Measurements from ENCODE around the gene GRIK3. TPM values are rescaled to one million over a fixed set of nuclear protein-coding genes. Genes with fewer than 3 reads are reported as not detected.

The GRIK3 gene
- total and polyA plus RNA-seq, 2 of the 8 experiments (the other 6 are each of a cell fraction or from before 2014, with no cell fraction given) = 2.1 to 3.4 TPM

DNA sequence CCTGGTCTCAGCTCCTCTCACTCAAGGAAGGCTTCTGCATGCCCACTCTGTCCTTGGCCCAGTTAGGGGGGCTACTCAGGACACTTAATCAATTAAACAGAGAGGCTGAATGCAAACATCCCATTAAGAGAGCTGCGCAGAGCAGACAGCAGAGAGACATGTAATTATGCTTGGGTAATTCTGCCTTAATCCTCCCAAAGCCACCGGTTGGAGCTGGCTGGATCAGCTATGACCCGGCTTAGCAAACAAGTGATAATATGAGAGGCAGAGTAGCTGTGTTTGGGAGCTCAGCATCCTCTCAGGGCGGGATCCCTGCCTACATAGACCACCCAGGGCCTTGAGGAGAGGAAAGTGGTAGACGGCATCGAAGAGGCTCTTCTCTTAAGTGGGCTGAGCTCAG is 183.2 kb downstream of the GRIK3 start:
- H4K8ac ChIP-seq (ENCODE audit: extremely low read depth, insufficient read depth, low read length) = peak overlapping the region; percentile 4; the same call in 1 of the 2 replicates
- H3K4me1 ChIP-seq (replicated peaks in 1 of 4; ENCODE audit: control insufficient read depth in 3 of 4, insufficient read depth in 4 of 4, low read length in 3 of 4) = peaks cover 12 to 25% (median 20%) of the 10 kb centered on the region in 4 experiments
- H3K27ac ChIP-seq (ENCODE audit: low read depth, low read length) = no peak overlapping the region
- H3K36me3 ChIP-seq (ENCODE audit: control insufficient read depth in 2 of 4, insufficient read depth in 4 of 4, low read length in 3 of 4) = no peaks in the 10 kb centered on the region
- POLR2A ChIA-PET (ENCODE audit: partially characterized antibody) = interaction anchor here (0.6 to 1.5 kb wide), 3 partner anchors 10 to 624 kb away, joined by 3 read pairs; partner anchors contain the start of gene ZC3H12A
- no peak overlapping the region for H4K91ac ChIP-seq (replicated peaks; ENCODE audit: insufficient read length, low read length)
- H3K4me3 ChIP-seq (ENCODE audit: extremely low read depth in 1 of 4, insufficient read depth in 2 of 4, low read depth in 3 of 4, low read length in 4 of 4) = no peak overlapping the region
- no peak overlapping the region for H2BK12ac ChIP-seq (ENCODE audit: low read depth, low read length)
- H3K56ac ChIP-seq (replicated peaks; ENCODE audit: insufficient read length, low read depth, low read length) = no peak overlapping the region
- no peak overlapping the region for H3K4ac ChIP-seq (replicated peaks; ENCODE audit: insufficient read length, low read depth, low read length)
- CTCF ChIA-PET (ENCODE audit: partially characterized antibody) = interaction anchor here (1.2 to 15.3 kb wide), 5 partner anchors 10 to 88 kb away, joined by 3 to 211 read pairs (median 4); no protein-coding TSS in a partner anchor
- H3K79me1 ChIP-seq (ENCODE audit: low read depth, low read length) = no peaks in the 10 kb centered on the region
- H3K79me2 ChIP-seq (ENCODE audit: control insufficient read depth in 1 of 2, insufficient read depth in 2 of 2, low read length in 2 of 2) = no peaks in the 10 kb centered on the region
- H2BK15ac ChIP-seq (ENCODE audit: low read length) = no peak overlapping the region
- H3K9me3 ChIP-seq (ENCODE audit: insufficient read depth in 2 of 2, low read depth in 1 of 2, low read length in 1 of 2) = no peaks in the 10 kb centered on the region
- TF ChIP-seq EZH2 (IDR thresholded peaks at IDR 0.05; ENCODE audit: low read depth, low read length, severe bottlenecking) (no peak), SAP30 (IDR thresholded peaks at IDR 0.05; ENCODE audit: insufficient read depth, insufficient replicate concordance, low read length) (no peak), CBX8 (IDR thresholded peaks at IDR 0.05; ENCODE audit: borderline replicate concordance, low read depth, low read length) (no peak), HDAC6 (IDR thresholded peaks at IDR 0.05; ENCODE audit: low read depth, low read length) (no peak), TEAD4 (IDR thresholded peaks at IDR 0.05; ENCODE audit: low read depth, low read length) (no peak)
- no peak overlapping the region for H2AFZ ChIP-seq (ENCODE audit: low read length)
- DNase-seq (ENCODE audit: low read depth in 1 of 2, low spot score in 2 of 2) (no peak), FAIRE-seq (no peak)
- H3K18ac ChIP-seq (ENCODE audit: extremely low read depth, low read length) = no peak overlapping the region
- no peak overlapping the region for H2BK20ac ChIP-seq (ENCODE audit: low read length)
- no peaks in the 10 kb centered on the region for H4K20me1 ChIP-seq (replicated peaks in 1 of 2; ENCODE audit: control insufficient read depth in 1 of 2, insufficient read depth in 2 of 2, low read length in 2 of 2)
- 86% methylated on average over 6 of the region's 6 CpGs; no CpG with 5 or more reads in 1 of the 2 experiments for WGBS, 2 experiments (ENCODE audit: extremely low coverage in 1 of 2, insufficient coverage in 1 of 2, insufficient read length in 1 of 2, insufficient replicate concordance in 2 of 2, low coverage in 1 of 2, low lambda C conversion rate in 2 of 2, missing lambda C conversion rate in 1 of 2)
- H3K23ac ChIP-seq (ENCODE audit: insufficient read length) = no peak overlapping the region
- H3K23me2 ChIP-seq (ENCODE audit: low read depth, low read length) = no peaks in the 10 kb centered on the region
- H3K4me2 ChIP-seq (ENCODE audit: insufficient read depth in 1 of 2, low read depth in 2 of 2, low read length in 2 of 2) = no peak overlapping the region
- H2AK5ac ChIP-seq (ENCODE audit: low read depth, low read length) = no peak overlapping the region
- H4K5ac ChIP-seq (ENCODE audit: insufficient read length, low read depth, low read length) = no peak overlapping the region
- H3K9ac ChIP-seq (replicated peaks in 1 of 4; ENCODE audit: extremely low read depth in 1 of 4, low read depth in 3 of 4, low read length in 3 of 4) = no peak overlapping the region
- no peak overlapping the region for H2BK120ac ChIP-seq (replicated peaks; ENCODE audit: low read depth, low read length)
- H3K14ac ChIP-seq (ENCODE audit: insufficient read length) = no peak overlapping the region
- no peak overlapping the region for H2BK5ac ChIP-seq (ENCODE audit: low read depth, low read length)
- H3K27me3 ChIP-seq (replicated peaks in 1 of 4; ENCODE audit: control insufficient read depth in 3 of 4, extremely low read depth in 1 of 4, insufficient read depth in 3 of 4, low read length in 3 of 4) = no peaks in the 10 kb centered on the region
